Measurements from ENCODE around the gene SCGB1D2. TPM values are rescaled to one million over a fixed set of nuclear protein-coding genes. Genes with fewer than 3 reads are reported as not detected.
"Not testable (repeated sequence)": the region's sequence is repeated elsewhere in the genome, so short reads cannot be mapped to it uniquely, and the experiment has no call there.

The SCGB1D2 gene
- total and polyA plus RNA-seq, 2 of the 4 experiments (the other 2 are of a cell fraction): not detected

DNA sequence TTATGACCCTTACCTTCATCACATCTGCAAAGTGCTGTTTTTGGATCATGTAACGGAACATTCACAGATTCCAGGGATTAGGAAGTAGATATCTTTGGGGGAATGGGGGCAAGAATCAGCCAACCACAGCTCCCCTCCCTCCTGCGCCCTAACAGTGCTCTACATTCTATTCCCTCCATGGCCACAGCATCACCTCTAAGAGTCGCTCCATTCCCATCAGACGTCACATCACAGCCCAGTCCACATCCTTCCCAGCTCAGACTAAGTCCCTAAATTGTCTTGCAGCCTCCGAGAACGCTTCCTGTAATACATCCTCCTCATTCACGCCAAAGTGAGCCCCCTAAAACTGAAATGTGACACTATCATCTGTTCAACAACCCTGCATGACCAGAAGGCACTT is 46.1 kb upstream of the SCGB1D2 start:
- Histone ChIP-seq H3K27me3 (ENCODE audit: control insufficient read depth, insufficient read depth, low read length) (peaks cover 14% of the 10 kb centered on the region; the same call in 1 of the 2 replicates), H3K4me1 (ENCODE audit: control insufficient read depth, insufficient read depth, low read length) (no peaks in the 10 kb centered on the region), H3K23ac (ENCODE audit: low read depth, low read length) (no peak overlapping the region), H3K9me1 (ENCODE audit: insufficient read depth, low read length) (no peaks in the 10 kb centered on the region), H3K27ac (ENCODE audit: insufficient read depth, low read length) (no peak overlapping the region), H2AFZ (replicated peaks; ENCODE audit: low read length, poor library complexity) (no peak overlapping the region), H3K56ac (ENCODE audit: extremely low read depth, insufficient read depth, low read length) (no peak overlapping the region), H2BK15ac (ENCODE audit: low read depth, low read length) (no peak overlapping the region), H2AK9ac (replicated peaks; ENCODE audit: low read depth, low read length, poor library complexity) (no peak overlapping the region), H4K91ac (ENCODE audit: insufficient read depth, low read depth, low read length) (no peak overlapping the region), H3K79me1 (ENCODE audit: low read depth in 1 of 2, low read length in 2 of 2) (no peaks in the 10 kb centered on the region), H2AK5ac (ENCODE audit: low read depth, low read length) (no peak overlapping the region), H3K9me3 (ENCODE audit: control insufficient read depth, insufficient read depth, low read length) (no peaks in the 10 kb centered on the region), H3K4me2 (ENCODE audit: low read depth, low read length) (no peak overlapping the region), H4K5ac (ENCODE audit: low read depth, low read length) (no peak overlapping the region), H4K8ac (ENCODE audit: low read depth in 2 of 2, low read length in 2 of 2) (no peak overlapping the region), H2BK120ac (ENCODE audit: low read depth, low read length) (no peak overlapping the region), H3K4ac (ENCODE audit: low read depth, low read length) (no peak overlapping the region), H3K4me3 (ENCODE audit: insufficient read depth, low read depth, low read length) (no peak overlapping the region), H3K18ac (ENCODE audit: low read depth, low read length) (no peak overlapping the region), H2BK5ac (ENCODE audit: low read depth, low read length, poor library complexity, severe bottlenecking) (no peak overlapping the region), H3K14ac (replicated peaks; ENCODE audit: low read depth, low read length) (no peak overlapping the region), H3K9ac (ENCODE audit: low read depth, low read length) (no peak overlapping the region), H2BK20ac (ENCODE audit: low read depth, low read length) (no peak overlapping the region), H3K36me3 (ENCODE audit: control insufficient read depth, insufficient read depth, low read length) (no peaks in the 10 kb centered on the region), H4K20me1 (ENCODE audit: insufficient read depth, low read length) (no peaks in the 10 kb centered on the region)
- intact Hi-C loops (cut with micrococcal nuclease) (no loop called here), dilution Hi-C loops (cut with HindIII; ENCODE audit: low sequenced_read_pairs, unreplicated experiment) (no loop called here), in situ Hi-C loops (cut with MboI; ENCODE audit: low sequenced_read_pairs) (no loop called here)
- POLR2A ChIA-PET (ENCODE audit: unreplicated experiment): interaction anchor here (0.5 kb wide), 1 partner anchor 830 kb away, joined by 3 read pairs; no protein-coding TSS in a partner anchor
- CTCF ChIA-PET: no interaction called here
- 75% methylated on average over 2 of the region's 7 CpGs; no CpG with 5 or more reads in 1 of the 2 experiments for WGBS, 2 experiments (ENCODE audit: extremely low coverage in 2 of 2, insufficient read length in 1 of 2)
- no peak for ATAC-seq (ENCODE audit: low read depth)
- TF ChIP-seq BHLHE40 (IDR thresholded peaks at IDR 0.05; ENCODE audit: low read depth, low read length) (no peak), RCOR1 (IDR thresholded peaks at IDR 0.05; ENCODE audit: insufficient replicate concordance, low read length) (no peak), MAFK (IDR thresholded peaks at IDR 0.05; ENCODE audit: low read depth, low read length) (no peak), MXI1 (IDR thresholded peaks at IDR 0.05; ENCODE audit: borderline replicate concordance, low read depth, low read length) (no peak), SMC3 (IDR thresholded peaks at IDR 0.05; ENCODE audit: low read depth, low read length) (no peak), NFE2L2 (IDR thresholded peaks at IDR 0.05; ENCODE audit: low read depth, low read length) (no peak), CHD1 (IDR thresholded peaks at IDR 0.05; ENCODE audit: low read depth, low read length) (no peak)
- TF ChIP-seq, protein P1, sequence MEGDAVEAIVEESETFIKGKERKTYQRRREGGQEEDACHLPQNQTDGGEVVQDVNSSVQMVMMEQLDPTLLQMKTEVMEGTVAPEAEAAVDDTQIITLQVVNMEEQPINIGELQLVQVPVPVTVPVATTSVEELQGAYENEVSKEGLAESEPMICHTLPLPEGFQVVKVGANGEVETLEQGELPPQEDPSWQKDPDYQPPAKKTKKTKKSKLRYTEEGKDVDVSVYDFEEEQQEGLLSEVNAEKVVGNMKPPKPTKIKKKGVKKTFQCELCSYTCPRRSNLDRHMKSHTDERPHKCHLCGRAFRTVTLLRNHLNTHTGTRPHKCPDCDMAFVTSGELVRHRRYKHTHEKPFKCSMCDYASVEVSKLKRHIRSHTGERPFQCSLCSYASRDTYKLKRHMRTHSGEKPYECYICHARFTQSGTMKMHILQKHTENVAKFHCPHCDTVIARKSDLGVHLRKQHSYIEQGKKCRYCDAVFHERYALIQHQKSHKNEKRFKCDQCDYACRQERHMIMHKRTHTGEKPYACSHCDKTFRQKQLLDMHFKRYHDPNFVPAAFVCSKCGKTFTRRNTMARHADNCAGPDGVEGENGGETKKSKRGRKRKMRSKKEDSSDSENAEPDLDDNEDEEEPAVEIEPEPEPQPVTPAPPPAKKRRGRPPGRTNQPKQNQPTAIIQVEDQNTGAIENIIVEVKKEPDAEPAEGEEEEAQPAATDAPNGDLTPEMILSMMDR (conservative IDR thresholded peaks at IDR 0.05; ENCODE audit: low read depth, low read length): no peak
- no TSS peak for BruUV-seq (replicated peaks)
- DNase-seq: no peak

DNA sequence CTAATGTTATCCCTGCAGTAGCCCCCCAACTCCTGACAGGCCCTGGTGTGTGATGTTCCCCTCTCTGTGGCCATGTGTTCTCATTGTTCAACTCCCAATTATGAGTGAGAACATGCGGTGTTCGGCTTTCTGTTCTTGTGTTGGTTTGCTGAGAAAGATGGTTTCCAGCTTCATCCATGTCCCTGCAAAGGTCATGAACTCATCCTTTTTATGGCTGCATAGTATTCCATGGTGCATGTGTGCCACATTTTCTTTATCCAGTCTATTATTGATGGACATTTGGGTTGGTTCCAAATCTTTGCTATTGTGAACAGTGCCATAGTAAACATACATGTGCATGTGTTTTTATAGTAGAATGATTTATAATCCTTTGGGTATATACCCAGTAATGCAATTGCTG is 44.6 kb upstream of the SCGB1D2 start:
- H3K4ac ChIP-seq (ENCODE audit: low read depth, low read length); H3K56ac ChIP-seq (ENCODE audit: extremely low read depth, insufficient read depth, low read length); H3K18ac ChIP-seq (ENCODE audit: low read depth, low read length); POLR2A ChIA-PET (ENCODE audit: unreplicated experiment); H4K8ac ChIP-seq (ENCODE audit: low read depth in 2 of 2, low read length in 2 of 2); H3K27ac ChIP-seq (ENCODE audit: insufficient read depth, low read length); H3K23ac ChIP-seq (ENCODE audit: low read depth, low read length); H3K9me1 ChIP-seq (ENCODE audit: insufficient read depth, low read length); H2BK20ac ChIP-seq (ENCODE audit: low read depth, low read length); H3K9ac ChIP-seq (ENCODE audit: low read depth, low read length); DNase-seq; H2BK15ac ChIP-seq (ENCODE audit: low read depth, low read length); H3K4me1 ChIP-seq (ENCODE audit: control insufficient read depth, insufficient read depth, low read length); dilution Hi-C loops (cut with HindIII; ENCODE audit: low sequenced_read_pairs, unreplicated experiment); H3K4me2 ChIP-seq (ENCODE audit: low read depth, low read length); H3K4me3 ChIP-seq (ENCODE audit: insufficient read depth, low read depth, low read length); H3K79me1 ChIP-seq (ENCODE audit: low read depth in 1 of 2, low read length in 2 of 2); H2BK5ac ChIP-seq (ENCODE audit: low read depth, low read length, poor library complexity, severe bottlenecking); H2BK120ac ChIP-seq (ENCODE audit: low read depth, low read length); in situ Hi-C loops (cut with MboI; ENCODE audit: low sequenced_read_pairs); H4K91ac ChIP-seq (ENCODE audit: insufficient read depth, low read depth, low read length); BruUV-seq (replicated peaks); ATAC-seq (ENCODE audit: low read depth); H2AK9ac ChIP-seq (replicated peaks; ENCODE audit: low read depth, low read length, poor library complexity); H2AFZ ChIP-seq (replicated peaks; ENCODE audit: low read length, poor library complexity); H2AK5ac ChIP-seq (ENCODE audit: low read depth, low read length); CTCF ChIA-PET; intact Hi-C loops (cut with micrococcal nuclease); H4K5ac ChIP-seq (ENCODE audit: low read depth, low read length); H3K36me3 ChIP-seq (ENCODE audit: control insufficient read depth, insufficient read depth, low read length); H4K20me1 ChIP-seq (ENCODE audit: insufficient read depth, low read length); H3K9me3 ChIP-seq (ENCODE audit: control insufficient read depth, insufficient read depth, low read length); H3K14ac ChIP-seq (replicated peaks; ENCODE audit: low read depth, low read length): not testable (repeated sequence)
- WGBS, 2 experiments (ENCODE audit: extremely low coverage in 2 of 2, insufficient read length in 1 of 2): no CpG with 5 or more reads among the region's 2 CpGs
- peaks cover 17% of the 10 kb centered on the region; the same call in 1 of the 2 replicates for H3K27me3 ChIP-seq (ENCODE audit: control insufficient read depth, insufficient read depth, low read length)

Measured in IMR-90 (cell line).